CD1c-positive myeloid dendritic cell (primary cell): Measurements from ENCODE around the gene AGAP4.
"Not testable (repeated sequence)": the region's sequence is repeated elsewhere in the genome, so short reads cannot be mapped to it uniquely, and the experiment has no call there.

ENCODE experiments used
- DNase-seq: peaks from one replicate; pipeline ENCODE4 v3.0.0-alpha.2; 2016; ENCODE audit errors: extremely low spot score

Gene AGAP4

DNA sequence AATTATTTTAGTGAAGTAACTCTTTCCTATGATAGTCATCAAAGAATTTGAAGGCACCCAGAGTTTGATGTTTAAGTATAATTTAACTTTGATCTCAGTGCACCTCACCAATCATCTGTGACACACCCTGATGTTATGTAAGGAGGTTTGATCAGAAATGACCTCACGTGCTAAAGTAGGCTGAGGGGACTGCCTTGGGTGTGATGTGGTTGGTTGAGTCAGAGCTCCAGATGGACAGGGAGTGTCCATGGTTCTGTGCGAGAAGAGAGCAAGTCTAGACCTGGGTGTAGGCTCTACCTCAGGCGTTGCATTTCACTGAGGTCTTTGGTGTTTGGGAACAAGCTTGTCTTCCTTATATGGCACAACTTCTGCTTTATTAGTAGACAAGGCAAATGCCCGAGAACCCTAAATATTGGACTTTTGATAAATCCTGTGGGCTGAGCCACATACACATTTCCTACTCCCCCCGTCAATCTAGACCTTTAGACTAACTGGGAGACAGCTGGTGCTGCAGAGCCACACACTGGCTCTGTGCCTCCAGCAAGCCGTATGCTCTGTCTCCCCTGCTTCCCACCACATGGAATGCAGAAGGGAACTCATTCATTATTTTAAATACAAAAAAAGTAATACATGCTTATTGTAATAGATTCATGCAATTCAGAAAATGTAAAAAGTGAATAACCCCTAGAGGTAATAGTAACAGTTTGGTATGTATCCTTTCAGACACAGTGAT, 56.4 kb downstream of the AGAP4 start:
- DNase-seq: not testable (repeated sequence)

DNA sequence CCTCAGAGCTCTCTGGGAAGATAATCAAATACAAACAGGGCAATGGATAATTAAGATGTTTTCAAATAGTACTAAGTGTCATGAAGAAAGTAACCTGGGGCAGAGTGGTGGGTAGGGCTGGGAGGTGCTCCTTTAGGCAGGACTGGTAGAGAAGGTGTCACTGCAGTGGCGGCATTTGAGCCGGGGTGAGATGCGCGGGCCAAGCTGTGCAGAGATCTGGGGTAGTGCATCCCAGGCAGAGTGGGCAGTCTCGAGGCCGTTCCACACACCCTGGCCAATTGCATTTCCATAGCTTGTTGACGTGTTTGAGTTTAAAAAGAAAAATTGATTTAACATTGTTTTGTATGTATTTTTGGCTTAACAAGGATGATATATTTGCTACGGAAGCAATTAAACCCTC, 57.3 kb downstream of the AGAP4 start:
- DNase-seq: not testable (repeated sequence)

- DNase-seq: not testable (repeated sequence)
Measured at GRCh38 chr10:45787212-45787741, 60.0 kb downstream of the AGAP4 start.

- not testable (repeated sequence) for DNase-seq
Measured at GRCh38 chr10:45786217-45786616, 61.1 kb downstream of the AGAP4 start.
